Measurements from ENCODE around the gene NMBR. TPM values are rescaled to one million over a fixed set of nuclear protein-coding genes. Genes with fewer than 3 reads are reported as not detected.
"Not testable (repeated sequence)": the region's sequence is repeated elsewhere in the genome, so short reads cannot be mapped to it uniquely, and the experiment has no call there.

Gene NMBR
- total RNA-seq, 4 donors from 2014 or later: 0.41 TPM; not detected in 3

DNA sequence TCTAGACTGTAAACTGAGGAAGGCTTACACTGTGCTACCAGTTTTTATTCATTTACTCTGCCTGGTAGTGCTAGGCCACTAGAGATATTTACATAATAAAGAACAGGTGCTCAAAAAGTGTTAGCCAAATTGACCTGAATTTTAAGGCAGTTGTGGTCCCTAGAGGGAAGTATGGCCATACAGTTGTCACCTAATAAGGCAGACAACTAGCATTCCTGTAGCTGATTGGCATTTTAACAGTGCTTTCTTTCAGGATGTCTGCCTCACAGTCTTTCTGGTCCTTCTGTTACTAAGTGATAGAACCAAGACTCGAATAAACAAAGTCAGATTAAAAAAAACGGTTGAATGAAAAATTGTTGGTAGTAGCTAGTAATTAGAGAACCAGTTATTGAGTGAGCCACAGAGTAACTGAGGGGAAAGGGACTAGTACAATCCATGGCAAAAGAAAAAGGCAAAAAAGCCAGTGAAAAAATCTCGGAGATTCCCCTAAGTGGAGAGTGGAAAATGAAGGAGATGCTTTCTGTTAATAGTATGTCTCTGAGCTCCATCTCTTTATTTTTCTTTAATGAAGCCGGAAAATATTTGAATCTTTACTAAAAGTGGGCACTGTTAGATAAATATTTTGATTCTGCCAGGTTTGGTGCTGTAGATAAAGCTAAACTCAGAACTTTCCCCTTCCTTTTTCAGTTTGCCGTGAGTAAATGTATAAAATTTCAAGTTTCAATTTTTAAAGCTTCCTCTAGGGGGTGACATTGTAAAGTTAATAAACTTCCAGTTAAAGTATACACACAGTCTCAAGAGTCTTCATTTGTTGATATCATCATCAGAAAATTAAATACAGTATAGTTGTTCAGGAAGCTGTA lies 9.2 kb upstream of the NMBR start:
- H3K4me3 ChIP-seq: no peak overlapping the region
- H3K4me1 ChIP-seq: peaks cover 0 to 3% of the 10 kb centered on the region in 2 donors
- H3K9me3 ChIP-seq: no peaks in the 10 kb centered on the region
- TF ChIP-seq POLR2A (IDR thresholded peaks at IDR 0.05): no peak
- TF ChIP-seq, protein P1, sequence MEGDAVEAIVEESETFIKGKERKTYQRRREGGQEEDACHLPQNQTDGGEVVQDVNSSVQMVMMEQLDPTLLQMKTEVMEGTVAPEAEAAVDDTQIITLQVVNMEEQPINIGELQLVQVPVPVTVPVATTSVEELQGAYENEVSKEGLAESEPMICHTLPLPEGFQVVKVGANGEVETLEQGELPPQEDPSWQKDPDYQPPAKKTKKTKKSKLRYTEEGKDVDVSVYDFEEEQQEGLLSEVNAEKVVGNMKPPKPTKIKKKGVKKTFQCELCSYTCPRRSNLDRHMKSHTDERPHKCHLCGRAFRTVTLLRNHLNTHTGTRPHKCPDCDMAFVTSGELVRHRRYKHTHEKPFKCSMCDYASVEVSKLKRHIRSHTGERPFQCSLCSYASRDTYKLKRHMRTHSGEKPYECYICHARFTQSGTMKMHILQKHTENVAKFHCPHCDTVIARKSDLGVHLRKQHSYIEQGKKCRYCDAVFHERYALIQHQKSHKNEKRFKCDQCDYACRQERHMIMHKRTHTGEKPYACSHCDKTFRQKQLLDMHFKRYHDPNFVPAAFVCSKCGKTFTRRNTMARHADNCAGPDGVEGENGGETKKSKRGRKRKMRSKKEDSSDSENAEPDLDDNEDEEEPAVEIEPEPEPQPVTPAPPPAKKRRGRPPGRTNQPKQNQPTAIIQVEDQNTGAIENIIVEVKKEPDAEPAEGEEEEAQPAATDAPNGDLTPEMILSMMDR (IDR thresholded peaks at IDR 0.05): peak in 3 of 4 experiments; percentile 9 to 10 (median 9)
- no peaks in the 10 kb centered on the region for H3K27me3 ChIP-seq
- intact Hi-C loops (cut with DNase I; ENCODE audit: low total_unique reads): no loop called here
- no peak overlapping the region for H3K27ac ChIP-seq
- H3K36me3 ChIP-seq: no peaks in the 10 kb centered on the region
- DNase-seq: no peak

DNA sequence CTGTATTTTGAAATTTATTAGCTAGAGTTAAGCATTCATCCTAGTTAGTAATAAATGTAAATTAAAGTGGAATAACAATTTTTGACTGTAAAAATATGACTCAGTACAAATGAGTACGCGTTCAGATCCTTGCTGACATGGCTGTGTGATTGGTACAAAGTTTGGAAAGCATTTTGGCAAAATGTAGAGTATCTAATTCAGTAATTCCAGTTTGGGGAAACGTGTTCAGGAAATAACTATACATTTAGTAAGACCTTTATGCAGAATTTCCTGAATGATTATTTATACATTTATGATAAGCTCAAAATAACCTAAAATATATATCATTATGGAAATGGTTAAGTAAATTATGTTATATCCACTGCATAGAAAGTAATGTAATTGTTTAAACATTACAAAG lies 8.2 kb upstream of the NMBR start:
- Histone ChIP-seq H3K27ac (no peak overlapping the region), H3K9me3 (no peaks in the 10 kb centered on the region), H3K4me1 (peaks cover 0 to 3% of the 10 kb centered on the region in 2 donors), H3K36me3 (no peaks in the 10 kb centered on the region), H3K4me3 (no peak overlapping the region), H3K27me3 (no peaks in the 10 kb centered on the region)
- no peak for TF ChIP-seq POLR2A (IDR thresholded peaks at IDR 0.05)
- TF ChIP-seq, protein P1 (IDR thresholded peaks at IDR 0.05): no peak
- intact Hi-C loops (cut with DNase I; ENCODE audit: low total_unique reads): no loop called here
- DNase-seq: no peak

DNA sequence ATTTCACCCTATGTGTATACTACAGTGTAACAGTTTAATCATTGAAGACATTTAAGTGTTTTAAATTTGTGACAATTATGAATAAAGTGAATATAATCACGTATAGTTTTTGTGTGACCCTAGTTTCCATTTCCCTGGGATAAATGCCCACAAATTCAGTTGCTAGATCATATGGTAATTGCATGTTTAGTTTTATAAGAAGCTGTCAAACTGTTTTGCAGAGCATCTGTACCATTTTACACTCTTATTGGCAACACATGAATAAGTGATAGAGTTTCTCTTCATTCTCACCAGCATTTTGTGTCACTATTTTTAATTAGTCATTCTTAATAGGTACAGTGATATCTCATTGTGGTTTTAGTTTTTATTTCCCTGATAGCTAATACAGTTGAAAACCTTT lies 7.4 kb upstream of the NMBR start:
- peaks cover 0 to 3% of the 10 kb centered on the region in 2 donors for H3K4me1 ChIP-seq
- no peak overlapping the region for H3K27ac ChIP-seq
- H3K4me3 ChIP-seq: no peak overlapping the region
- no peak for DNase-seq
- no peaks in the 10 kb centered on the region for H3K9me3 ChIP-seq
- no peaks in the 10 kb centered on the region for H3K27me3 ChIP-seq
- TF ChIP-seq, protein P1 (IDR thresholded peaks at IDR 0.05): no peak
- no peak for TF ChIP-seq POLR2A (IDR thresholded peaks at IDR 0.05)
- intact Hi-C loops (cut with DNase I; ENCODE audit: low total_unique reads): no loop called here
- no peaks in the 10 kb centered on the region for H3K36me3 ChIP-seq

DNA sequence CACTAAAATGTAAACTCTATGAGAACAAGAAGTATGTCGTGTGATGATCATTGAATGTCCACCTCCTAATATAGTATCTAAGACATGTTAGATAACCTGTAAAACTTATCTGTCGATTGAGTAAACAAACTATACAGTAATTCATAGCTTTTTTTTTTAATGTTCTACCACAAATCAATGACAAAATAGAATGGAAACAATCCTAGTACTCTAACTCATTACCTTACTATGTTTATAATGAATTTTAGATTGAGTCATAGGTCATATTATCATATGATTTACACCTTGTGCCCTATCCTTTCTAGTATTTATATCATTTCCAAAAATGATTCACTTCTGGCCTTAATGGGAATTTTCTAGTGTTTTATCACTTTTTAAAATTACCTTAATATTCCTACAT lies 6.3 kb upstream of the NMBR start:
- no peak for DNase-seq
- H3K9me3 ChIP-seq: no peaks in the 10 kb centered on the region
- peaks cover 0 to 6% of the 10 kb centered on the region in 2 donors for H3K4me1 ChIP-seq
- no peak overlapping the region for H3K4me3 ChIP-seq
- TF ChIP-seq, protein P1 (IDR thresholded peaks at IDR 0.05): no peak
- TF ChIP-seq POLR2A (IDR thresholded peaks at IDR 0.05): no peak
- H3K36me3 ChIP-seq: no peaks in the 10 kb centered on the region
- H3K27me3 ChIP-seq: no peaks in the 10 kb centered on the region
- H3K27ac ChIP-seq: no peak overlapping the region
- intact Hi-C loops (cut with DNase I; ENCODE audit: low total_unique reads): no loop called here

DNA sequence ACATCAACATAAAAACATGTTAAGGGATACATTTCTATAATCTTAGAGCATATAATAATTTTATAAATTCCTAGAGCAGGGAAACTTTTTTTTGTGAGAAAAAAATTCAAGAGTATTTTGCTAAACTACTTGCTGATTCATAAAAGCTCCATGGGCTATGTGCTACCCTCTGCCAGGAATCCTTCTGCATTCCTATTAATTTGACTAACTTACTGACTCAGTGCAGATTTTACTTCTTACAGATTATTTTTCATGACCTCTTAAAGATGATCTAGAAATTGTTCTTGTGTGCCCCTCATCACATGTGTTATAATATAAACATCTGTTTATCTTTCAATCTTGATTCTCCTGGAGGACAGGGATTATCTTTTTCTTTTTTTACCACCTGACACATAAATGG lies 5.8 kb upstream of the NMBR start:
- Histone ChIP-seq H3K4me3 (no peak overlapping the region), H3K36me3 (no peaks in the 10 kb centered on the region), H3K4me1 (peaks cover 0 to 10% of the 10 kb centered on the region in 2 donors), H3K27me3 (no peaks in the 10 kb centered on the region), H3K9me3 (no peaks in the 10 kb centered on the region), H3K27ac (no peak overlapping the region)
- DNase-seq: no peak
- intact Hi-C loops (cut with DNase I; ENCODE audit: low total_unique reads): no loop called here
- TF ChIP-seq, protein P1 (IDR thresholded peaks at IDR 0.05): no peak
- TF ChIP-seq POLR2A (IDR thresholded peaks at IDR 0.05): no peak

GRCh38 chr6:142141531-142141930 lies 5.4 kb downstream of the NMBR start:
- H3K4me3 ChIP-seq; H3K36me3 ChIP-seq; H3K9me3 ChIP-seq; DNase-seq; intact Hi-C loops (cut with DNase I; ENCODE audit: low total_unique reads); H3K27ac ChIP-seq; H3K4me1 ChIP-seq; H3K27me3 ChIP-seq: not testable (repeated sequence)

All from uterus (tissue), 4 donors.